HG02759 (cell line): ENCODE data around the gene HDAC4.
"Not testable (repeated sequence)": the region's sequence is repeated elsewhere in the genome, so short reads cannot be mapped to it uniquely, and the experiment has no call there.

Experiments used
- ATAC-seq: cut with Tn5 transposase; IDR thresholded peaks from one replicate; pipeline ENCODE4 v1.9.1; 2021; ENCODE audit warnings: mild to moderate bottlenecking, moderate library complexity; ENCODE audit not compliant: unreplicated experiment

HDAC4 gene

GRCh38 chr2:239180526-239181073 is 220.2 kb downstream of the HDAC4 start:
- ATAC-seq, result no peak

GRCh38 chr2:239179851-239180371 is 220.9 kb downstream of the HDAC4 start:
- no peak for ATAC-seq

- no peak for ATAC-seq
Observed at GRCh38 chr2:239178954-239179353, 221.9 kb downstream of the HDAC4 start.

- ATAC-seq, result no peak
Observed at GRCh38 chr2:239178484-239178883, 222.3 kb downstream of the HDAC4 start.

GRCh38 chr2:239177908-239178307 is 222.9 kb downstream of the HDAC4 start:
- ATAC-seq, result no peak

- ATAC-seq, result no peak
Observed at GRCh38 chr2:239177325-239177724, 223.5 kb downstream of the HDAC4 start.

GRCh38 chr2:239176138-239176803 is 224.5 kb downstream of the HDAC4 start:
- ATAC-seq, result not testable (repeated sequence)

- ATAC-seq, result no peak
Observed at GRCh38 chr2:239175181-239175580, 225.6 kb downstream of the HDAC4 start.

- no peak for ATAC-seq
Observed at GRCh38 chr2:239173301-239173700, 227.5 kb downstream of the HDAC4 start.

GRCh38 chr2:239171643-239172042 is 229.2 kb downstream of the HDAC4 start:
- ATAC-seq, result no peak

GRCh38 chr2:239169311-239170048 is 231.3 kb downstream of the HDAC4 start:
- ATAC-seq, result no peak

- no peak for ATAC-seq
Observed at GRCh38 chr2:239168575-239168974, 232.2 kb downstream of the HDAC4 start.

GRCh38 chr2:239167766-239168444 is 232.9 kb downstream of the HDAC4 start:
- ATAC-seq, result no peak

- no peak for ATAC-seq
Observed at GRCh38 chr2:239167011-239167673, 233.7 kb downstream of the HDAC4 start.

- no peak for ATAC-seq
Observed at GRCh38 chr2:239166201-239166834, 234.5 kb downstream of the HDAC4 start.

GRCh38 chr2:239165206-239165831 is 235.5 kb downstream of the HDAC4 start:
- ATAC-seq, result no peak

- no peak for ATAC-seq
Observed at GRCh38 chr2:239164335-239164871, 236.4 kb downstream of the HDAC4 start.

GRCh38 chr2:239163688-239164334 is 237.0 kb downstream of the HDAC4 start:
- ATAC-seq, result no peak
